Measurements from ENCODE around the gene KRT77. TPM values are rescaled to one million over a fixed set of nuclear protein-coding genes. Genes with fewer than 3 reads are reported as not detected.

Gene KRT77
- total RNA-seq, 1 donor from 2014 or later: not detected

DNA sequence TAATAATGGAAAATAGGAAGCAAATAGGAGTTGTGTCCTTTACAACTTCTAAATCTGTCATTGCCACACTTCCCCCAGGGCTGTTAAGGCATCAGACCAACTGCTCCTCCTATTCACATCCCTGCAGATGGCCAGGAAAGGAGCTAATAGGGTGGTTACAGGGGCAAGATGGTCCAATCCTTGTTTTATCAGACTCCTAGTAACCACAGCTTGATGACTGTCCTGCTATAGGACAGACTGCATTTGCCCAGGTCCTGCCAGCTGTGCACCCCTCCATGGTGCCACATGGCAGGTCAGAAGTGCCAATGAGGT is 40.5 kb downstream of the KRT77 start:
- H3K36me3 Mint-ChIP-seq (ENCODE audit: low read depth): no peaks in the 10 kb centered on the region
- no peak for DNase-seq (ENCODE audit: low spot score)
- peaks cover 72% of the 10 kb centered on the region for H3K27me3 Mint-ChIP-seq (ENCODE audit: low read depth)
- no peaks in the 10 kb centered on the region for H3K9me3 Mint-ChIP-seq (ENCODE audit: low read depth)
- H3K27ac Mint-ChIP-seq (ENCODE audit: unreplicated experiment): no peak overlapping the region
- TF ChIP-seq CTCF (IDR thresholded peaks at IDR 0.05): no peak
- no peaks in the 10 kb centered on the region for H3K4me1 Mint-ChIP-seq (ENCODE audit: low read depth)
- no peak overlapping the region for H3K4me3 Mint-ChIP-seq (ENCODE audit: unreplicated experiment)

- Mint-ChIP-seq H3K9me3 (ENCODE audit: low read depth) (no peaks in the 10 kb centered on the region), H3K4me3 (ENCODE audit: unreplicated experiment) (no peak overlapping the region), H3K27ac (ENCODE audit: unreplicated experiment) (no peak overlapping the region), H3K27me3 (ENCODE audit: low read depth) (peaks cover 73% of the 10 kb centered on the region), H3K36me3 (ENCODE audit: low read depth) (no peaks in the 10 kb centered on the region), H3K4me1 (ENCODE audit: low read depth) (no peaks in the 10 kb centered on the region)
- no peak for DNase-seq (ENCODE audit: low spot score)
- no peak for TF ChIP-seq CTCF (IDR thresholded peaks at IDR 0.05)
Observed at GRCh38 chr12:52662093-52662917, 41.0 kb downstream of the KRT77 start.

GRCh38 chr12:52661668-52662067 is 41.7 kb downstream of the KRT77 start:
- no peaks in the 10 kb centered on the region for H3K36me3 Mint-ChIP-seq (ENCODE audit: low read depth)
- H3K4me3 Mint-ChIP-seq (ENCODE audit: unreplicated experiment): no peak overlapping the region
- H3K27ac Mint-ChIP-seq (ENCODE audit: unreplicated experiment): no peak overlapping the region
- no peaks in the 10 kb centered on the region for H3K9me3 Mint-ChIP-seq (ENCODE audit: low read depth)
- TF ChIP-seq CTCF (IDR thresholded peaks at IDR 0.05): no peak
- DNase-seq (ENCODE audit: low spot score): no peak
- H3K4me1 Mint-ChIP-seq (ENCODE audit: low read depth): no peaks in the 10 kb centered on the region
- peaks cover 74% of the 10 kb centered on the region for H3K27me3 Mint-ChIP-seq (ENCODE audit: low read depth)

- DNase-seq (ENCODE audit: low spot score): no peak
- no peak overlapping the region for H3K27ac Mint-ChIP-seq (ENCODE audit: unreplicated experiment)
- no peaks in the 10 kb centered on the region for H3K4me1 Mint-ChIP-seq (ENCODE audit: low read depth)
- peaks cover 73% of the 10 kb centered on the region for H3K27me3 Mint-ChIP-seq (ENCODE audit: low read depth)
- H3K4me3 Mint-ChIP-seq (ENCODE audit: unreplicated experiment): no peak overlapping the region
- TF ChIP-seq CTCF (IDR thresholded peaks at IDR 0.05): no peak
- no peaks in the 10 kb centered on the region for H3K9me3 Mint-ChIP-seq (ENCODE audit: low read depth)
- H3K36me3 Mint-ChIP-seq (ENCODE audit: low read depth): no peaks in the 10 kb centered on the region
Observed at GRCh38 chr12:52660934-52661499, 42.3 kb downstream of the KRT77 start.

DNA sequence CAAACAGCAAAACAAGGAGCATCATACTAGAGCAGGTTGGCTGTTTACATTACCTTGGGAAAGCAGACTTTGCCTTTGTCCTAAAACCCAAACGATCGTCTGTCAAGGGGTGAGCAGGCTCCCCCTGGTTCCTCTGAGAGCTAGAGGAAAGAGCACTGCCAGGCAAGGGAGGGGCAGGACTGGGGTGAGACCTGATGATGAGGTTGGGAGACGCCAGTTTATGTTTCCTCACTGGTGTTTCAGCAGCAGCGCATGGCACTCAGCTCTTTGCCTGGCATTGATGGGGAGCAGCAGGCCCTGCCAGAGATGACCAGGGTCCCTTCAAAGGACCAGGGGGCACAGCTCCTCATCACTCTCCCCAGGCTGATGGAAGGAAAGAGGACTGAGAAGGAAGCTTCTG is 43.4 kb downstream of the KRT77 start:
- Mint-ChIP-seq H3K27ac (ENCODE audit: unreplicated experiment) (no peak overlapping the region), H3K36me3 (ENCODE audit: low read depth) (no peaks in the 10 kb centered on the region), H3K9me3 (ENCODE audit: low read depth) (no peaks in the 10 kb centered on the region), H3K27me3 (ENCODE audit: low read depth) (peaks cover 76% of the 10 kb centered on the region), H3K4me1 (ENCODE audit: low read depth) (no peaks in the 10 kb centered on the region), H3K4me3 (ENCODE audit: unreplicated experiment) (no peak overlapping the region)
- no peak for TF ChIP-seq CTCF (IDR thresholded peaks at IDR 0.05)
- DNase-seq (ENCODE audit: low spot score): no peak

Data from chondrocyte (in vitro differentiated cells).